ENCODE measurements around the gene GPC5. TPM values are rescaled to one million over a fixed set of nuclear protein-coding genes. Genes with fewer than 3 reads are reported as not detected.
"Not testable (repeated sequence)": the region's sequence is repeated elsewhere in the genome, so short reads cannot be mapped to it uniquely, and the experiment has no call there.

GPC5 gene
- total RNA-seq, 2 experiments from 2014 or later, result 0.06 TPM; not detected in 1

GRCh38 chr13:92836171-92836570 is 1437.8 kb downstream of the GPC5 start:
- H3K27ac Mint-ChIP-seq, result no peak overlapping the region
- CTCF ChIA-PET, result no interaction called here

GRCh38 chr13:92838786-92839185 is 1440.4 kb downstream of the GPC5 start:
- no peak for DNase-seq
- POLR2A ChIA-PET, result no interaction called here
- Mint-ChIP-seq H3K9me3 (peaks cover under 1% of the 10 kb centered on the region), H3K4me1 (no peaks in the 10 kb centered on the region), H3K4me3 (no peak overlapping the region), H3K36me3 (ENCODE audit: low read depth) (no peaks in the 10 kb centered on the region), H3K27ac (no peak overlapping the region), H3K27me3 (no peaks in the 10 kb centered on the region)
- CTCF ChIA-PET, result no interaction called here

More at GRCh38 chr13:92836171-92836570, 1437.8 kb downstream of the GPC5 start:
- H3K27me3 Mint-ChIP-seq, result no peaks in the 10 kb centered on the region
- no peaks in the 10 kb centered on the region for H3K4me1 Mint-ChIP-seq
- POLR2A ChIA-PET, result no interaction called here
- H3K36me3 Mint-ChIP-seq (ENCODE audit: low read depth), result no peaks in the 10 kb centered on the region
- no peak overlapping the region for H3K4me3 Mint-ChIP-seq
- DNase-seq, result no peak
- H3K9me3 Mint-ChIP-seq, result peaks cover 4% of the 10 kb centered on the region

GRCh38 chr13:92842145-92842544 is 1443.7 kb downstream of the GPC5 start:
- ChIA-PET POLR2A (no interaction called here), CTCF (no interaction called here)
- Mint-ChIP-seq H3K9me3 (no peaks in the 10 kb centered on the region), H3K4me3 (no peak overlapping the region), H3K27me3 (no peaks in the 10 kb centered on the region), H3K4me1 (no peaks in the 10 kb centered on the region), H3K27ac (no peak overlapping the region), H3K36me3 (ENCODE audit: low read depth) (no peaks in the 10 kb centered on the region)
- no peak for DNase-seq

- no peak for DNase-seq
- POLR2A ChIA-PET, result no interaction called here
- Mint-ChIP-seq H3K27ac (no peak overlapping the region), H3K27me3 (no peaks in the 10 kb centered on the region), H3K4me1 (no peaks in the 10 kb centered on the region), H3K9me3 (no peaks in the 10 kb centered on the region), H3K4me3 (no peak overlapping the region), H3K36me3 (ENCODE audit: low read depth) (no peaks in the 10 kb centered on the region)
- CTCF ChIA-PET, result no interaction called here
These were observed 1445.1 kb downstream of the GPC5 start for GRCh38 chr13:92843549-92843948.

GRCh38 chr13:92849381-92849780 is 1451.0 kb downstream of the GPC5 start:
- H3K27ac Mint-ChIP-seq, result no peak overlapping the region
- no peak for DNase-seq
- no peaks in the 10 kb centered on the region for H3K27me3 Mint-ChIP-seq
- POLR2A ChIA-PET, result no interaction called here
- H3K4me3 Mint-ChIP-seq, result no peak overlapping the region
- no peaks in the 10 kb centered on the region for H3K4me1 Mint-ChIP-seq
- no peaks in the 10 kb centered on the region for H3K36me3 Mint-ChIP-seq (ENCODE audit: low read depth)
- CTCF ChIA-PET, result no interaction called here
- peaks cover 6% of the 10 kb centered on the region for H3K9me3 Mint-ChIP-seq

GRCh38 chr13:92864584-92865284 is 1466.3 kb downstream of the GPC5 start:
- ChIA-PET POLR2A (no interaction called here), CTCF (no interaction called here)
- no peak for DNase-seq
- Mint-ChIP-seq H3K4me1 (no peaks in the 10 kb centered on the region), H3K4me3 (no peak overlapping the region), H3K9me3 (no peaks in the 10 kb centered on the region), H3K27ac (no peak overlapping the region), H3K36me3 (ENCODE audit: low read depth) (no peaks in the 10 kb centered on the region), H3K27me3 (no peaks in the 10 kb centered on the region)

GRCh38 chr13:92873029-92873428 is 1474.6 kb downstream of the GPC5 start:
- no peak for DNase-seq
- H3K4me1 Mint-ChIP-seq, result no peaks in the 10 kb centered on the region
- H3K4me3 Mint-ChIP-seq, result no peak overlapping the region
- H3K36me3 Mint-ChIP-seq (ENCODE audit: low read depth), result no peaks in the 10 kb centered on the region
- H3K27me3 Mint-ChIP-seq, result no peaks in the 10 kb centered on the region
- no peak overlapping the region for H3K27ac Mint-ChIP-seq
- CTCF ChIA-PET, result no interaction called here
- POLR2A ChIA-PET, result no interaction called here
- H3K9me3 Mint-ChIP-seq, result peaks cover 1% of the 10 kb centered on the region

- CTCF ChIA-PET, result no interaction called here
- Mint-ChIP-seq H3K4me3 (no peak overlapping the region), H3K36me3 (ENCODE audit: low read depth) (no peaks in the 10 kb centered on the region), H3K4me1 (no peaks in the 10 kb centered on the region), H3K27me3 (no peaks in the 10 kb centered on the region), H3K9me3 (peaks cover 2% of the 10 kb centered on the region), H3K27ac (no peak overlapping the region)
- POLR2A ChIA-PET, result no interaction called here
- no peak for DNase-seq
These were observed 1488.2 kb downstream of the GPC5 start for GRCh38 chr13:92886535-92887077.

- H3K4me3 Mint-ChIP-seq, result no peak overlapping the region
- H3K27ac Mint-ChIP-seq, result no peak overlapping the region
- ChIA-PET POLR2A (no interaction called here), CTCF (no interaction called here)
- no peaks in the 10 kb centered on the region for H3K4me1 Mint-ChIP-seq
- H3K27me3 Mint-ChIP-seq, result no peaks in the 10 kb centered on the region
- H3K9me3 Mint-ChIP-seq, result peaks cover 3% of the 10 kb centered on the region
- no peaks in the 10 kb centered on the region for H3K36me3 Mint-ChIP-seq (ENCODE audit: low read depth)
- no peak for DNase-seq
These were observed 1496.0 kb downstream of the GPC5 start for GRCh38 chr13:92894447-92894846.

- no peaks in the 10 kb centered on the region for H3K4me1 Mint-ChIP-seq
- DNase-seq, result no peak
- ChIA-PET POLR2A (no interaction called here), CTCF (no interaction called here)
- peaks cover 5% of the 10 kb centered on the region for H3K9me3 Mint-ChIP-seq
- H3K4me3 Mint-ChIP-seq, result no peak overlapping the region
- no peaks in the 10 kb centered on the region for H3K27me3 Mint-ChIP-seq
- H3K36me3 Mint-ChIP-seq (ENCODE audit: low read depth), result no peaks in the 10 kb centered on the region
- H3K27ac Mint-ChIP-seq, result no peak overlapping the region
These were observed 1498.4 kb downstream of the GPC5 start for GRCh38 chr13:92896842-92897241.

- H3K4me1 Mint-ChIP-seq; CTCF ChIA-PET; H3K36me3 Mint-ChIP-seq (ENCODE audit: low read depth); H3K27me3 Mint-ChIP-seq; POLR2A ChIA-PET; H3K27ac Mint-ChIP-seq; DNase-seq; H3K9me3 Mint-ChIP-seq; H3K4me3 Mint-ChIP-seq: not testable (repeated sequence)
These were observed 1500.5 kb downstream of the GPC5 start for GRCh38 chr13:92898946-92899345.

- ChIA-PET POLR2A (no interaction called here), CTCF (no interaction called here)
- DNase-seq, result no peak
- H3K4me1 Mint-ChIP-seq, result no peaks in the 10 kb centered on the region
- no peaks in the 10 kb centered on the region for H3K36me3 Mint-ChIP-seq (ENCODE audit: low read depth)
- H3K27ac Mint-ChIP-seq, result no peak overlapping the region
- no peak overlapping the region for H3K4me3 Mint-ChIP-seq
- peaks cover 5% of the 10 kb centered on the region for H3K9me3 Mint-ChIP-seq
- no peaks in the 10 kb centered on the region for H3K27me3 Mint-ChIP-seq
These were observed 1502.0 kb downstream of the GPC5 start for GRCh38 chr13:92900446-92900845.

- H3K27me3 Mint-ChIP-seq, result no peaks in the 10 kb centered on the region
- no peak for DNase-seq
These were observed 1503.3 kb downstream of the GPC5 start for GRCh38 chr13:92901739-92902138.

GRCh38 chr13:92912629-92913028 is 1514.2 kb downstream of the GPC5 start:
- DNase-seq, result no peak
- ChIA-PET CTCF (no interaction called here), POLR2A (no interaction called here)
- no peaks in the 10 kb centered on the region for H3K36me3 Mint-ChIP-seq (ENCODE audit: low read depth)
- H3K27me3 Mint-ChIP-seq, result no peaks in the 10 kb centered on the region
- no peaks in the 10 kb centered on the region for H3K4me1 Mint-ChIP-seq
- H3K4me3 Mint-ChIP-seq, result no peak overlapping the region
- peaks cover 2% of the 10 kb centered on the region for H3K9me3 Mint-ChIP-seq
- H3K27ac Mint-ChIP-seq, result no peak overlapping the region

More at GRCh38 chr13:92901739-92902138, 1503.3 kb downstream of the GPC5 start:
- Mint-ChIP-seq H3K36me3 (ENCODE audit: low read depth) (no peaks in the 10 kb centered on the region), H3K27ac (no peak overlapping the region), H3K9me3 (peaks cover 2% of the 10 kb centered on the region), H3K4me3 (no peak overlapping the region), H3K4me1 (no peaks in the 10 kb centered on the region)
- POLR2A ChIA-PET, result no interaction called here
- CTCF ChIA-PET, result no interaction called here
